Tongue (tissue), 2 donors: ENCODE results near the gene IFNAR2. TPM values are rescaled to one million over a fixed set of nuclear protein-coding genes. Genes with fewer than 3 reads are reported as not detected.
A peak's percentile ranks its signal among the peaks of the same experiment; 100 is the strongest.
"Not testable (repeated sequence)": the region's sequence is repeated elsewhere in the genome, so short reads cannot be mapped to it uniquely, and the experiment has no call there.

Experiments
- DNase-seq: peaks from one replicate; pipeline ENCODE4 v3.0.0-alpha.2; 2015
- total RNA-seq: library from RNA; depleted of rRNA; stranded (reverse); fragments of >200 nt; gene quantifications from one replicate; pipeline ENCODE4 v1.2.3, GENCODE V29; 2014

Gene IFNAR2
- total RNA-seq, 1 donor from 2014 or later = 10.4 TPM

GRCh38 chr21:33217138-33217520 lies 12.6 kb upstream of the IFNAR2 start:
- DNase-seq = no peak

- no peak for DNase-seq
Observed at GRCh38 chr21:33219300-33219699, 10.4 kb upstream of the IFNAR2 start.

GRCh38 chr21:33219954-33220353 lies 9.8 kb upstream of the IFNAR2 start:
- no peak for DNase-seq

- not testable (repeated sequence) for DNase-seq
Observed at GRCh38 chr21:33225376-33225775, 4.4 kb upstream of the IFNAR2 start.

GRCh38 chr21:33228455-33228854 lies 1.3 kb upstream of the IFNAR2 start:
- DNase-seq = no peak

- peak; percentile 47 for DNase-seq
Observed at GRCh38 chr21:33229099-33229783, 497 bp upstream of the IFNAR2 start.

GRCh38 chr21:33230545-33231324 lies 997 bp downstream of the IFNAR2 start:
- DNase-seq = peak; percentile 59

GRCh38 chr21:33231526-33231925 lies 1.8 kb downstream of the IFNAR2 start:
- no peak for DNase-seq

- DNase-seq = no peak
Observed at GRCh38 chr21:33232291-33233034, 2.7 kb downstream of the IFNAR2 start.

GRCh38 chr21:33234635-33235520 lies 5.1 kb downstream of the IFNAR2 start:
- DNase-seq = no peak

- DNase-seq = no peak
Observed at GRCh38 chr21:33236013-33236686, 6.4 kb downstream of the IFNAR2 start.

- DNase-seq = peak; percentile 73
Observed at GRCh38 chr21:33236766-33237165, 7.0 kb downstream of the IFNAR2 start.

GRCh38 chr21:33237486-33237885 lies 7.7 kb downstream of the IFNAR2 start:
- DNase-seq = peak; percentile 37

- DNase-seq = no peak
Observed at GRCh38 chr21:33238146-33238545, 8.4 kb downstream of the IFNAR2 start.

GRCh38 chr21:33238565-33239255 lies 9.0 kb downstream of the IFNAR2 start:
- DNase-seq = no peak

- DNase-seq = not testable (repeated sequence)
Observed at GRCh38 chr21:33239559-33240127, 9.9 kb downstream of the IFNAR2 start.

GRCh38 chr21:33240404-33240803 lies 10.7 kb downstream of the IFNAR2 start:
- DNase-seq = no peak

- no peak for DNase-seq
Observed at GRCh38 chr21:33241846-33242245, 12.1 kb downstream of the IFNAR2 start.

- DNase-seq = not testable (repeated sequence)
Observed at GRCh38 chr21:33242846-33243245, 13.1 kb downstream of the IFNAR2 start.

GRCh38 chr21:33244082-33244778 lies 14.5 kb downstream of the IFNAR2 start:
- no peak for DNase-seq
